Fibroblast of the aortic adventitia (primary cell): ENCODE measurements around the gene SEC14L1. TPM values are rescaled to one million over a fixed set of nuclear protein-coding genes. Genes with fewer than 3 reads are reported as not detected.
"Not testable (repeated sequence)": the region's sequence is repeated elsewhere in the genome, so short reads cannot be mapped to it uniquely, and the experiment has no call there.

Source experiments
- DNase-seq: peaks from one replicate; pipeline ENCODE4 v3.0.0-alpha.2; 2010; ENCODE audit warnings: low read depth
- H3K4me3 ChIP-seq: 2 replicates; pipeline ENCODE4 v1.5.1; 2011; ENCODE audit warnings: low read depth, mild to moderate bottlenecking, control low read depth, low read length, moderate library complexity
- CTCF ChIP-seq: IDR thresholded peaks from 2 replicates; pipeline ENCODE4 v1.5.1; 2011; ENCODE audit warnings: mild to moderate bottlenecking, low read length, control low read depth, inconsistent platforms; ENCODE audit not compliant: insufficient read depth
- total RNA-seq: library from RNA; depleted of rRNA; stranded (reverse); fragments of >200 nt; gene quantifications from 2 replicates; pipeline ENCODE4 v1.2.3, GENCODE V29; 2012; ENCODE audit warnings: low replicate concordance

The SEC14L1 gene
- total RNA-seq, 1 donor: 34.3 TPM

- H3K4me3 ChIP-seq: no peak overlapping the region
- no peak for TF ChIP-seq CTCF
- no peak for DNase-seq
Observed at GRCh38 chr17:77099997-77100396, 40.8 kb upstream of the SEC14L1 start.

- no peak overlapping the region for H3K4me3 ChIP-seq
- no peak for DNase-seq
- TF ChIP-seq CTCF: no peak
Observed at GRCh38 chr17:77101521-77102410, 39.0 kb upstream of the SEC14L1 start.

GRCh38 chr17:77102411-77103134, 38.2 kb upstream of the SEC14L1 start:
- not testable (repeated sequence) for DNase-seq, H3K4me3 ChIP-seq

- no peak for TF ChIP-seq CTCF
- DNase-seq: no peak
Observed at GRCh38 chr17:77105706-77106105, 35.1 kb upstream of the SEC14L1 start.

GRCh38 chr17:77106874-77107358, 33.9 kb upstream of the SEC14L1 start:
- TF ChIP-seq CTCF: no peak
- DNase-seq: no peak
- H3K4me3 ChIP-seq: no peak overlapping the region

More at GRCh38 chr17:77105706-77106105, 35.1 kb upstream of the SEC14L1 start:
- H3K4me3 ChIP-seq: no peak overlapping the region

GRCh38 chr17:77107506-77108433, 33.0 kb upstream of the SEC14L1 start:
- no peak overlapping the region for H3K4me3 ChIP-seq
- no peak for DNase-seq
- no peak for TF ChIP-seq CTCF
